MM.1S (cell line): ENCODE measurements around the gene RPL29.

Experiments used
- DNase-seq: peaks from one replicate; pipeline ENCODE4 v3.0.0-alpha.2; 2015
- H2AFZ ChIP-seq: fragments of 300-600 bp; sonication (generic); 2 replicates; pipeline ENCODE4 v1.6.0; 2016; ENCODE audit warnings: antibody characterized with exemption, low read length
- H3F3A ChIP-seq: fragments of 300-600 bp; sonication (generic); 2 replicates; pipeline ENCODE4 v1.6.1; 2016; ENCODE audit warnings: mild to moderate bottlenecking, antibody characterized with exemption, low read length, moderate library complexity, mixed read lengths; ENCODE audit not compliant: insufficient read depth
- H3K27ac ChIP-seq: fragments of 300-600 bp; sonication (generic); 2 replicates; pipeline ENCODE4 v1.5.1; 2016; ENCODE audit warnings: mild to moderate bottlenecking, low read length
- H3K27me3 ChIP-seq: fragments of 300-600 bp; sonication (generic); replicated peaks from 2 replicates; pipeline ENCODE4 v1.6.0; 2016; ENCODE audit warnings: low read length; ENCODE audit not compliant: insufficient read depth
- H3K36me3 ChIP-seq: fragments of 300-600 bp; sonication (generic); replicated peaks from 2 replicates; pipeline ENCODE4 v1.6.1; 2016; ENCODE audit warnings: mild to moderate bottlenecking, low read length, mixed read lengths; ENCODE audit not compliant: insufficient read depth
- H3K4me1 ChIP-seq: fragments of 300-600 bp; sonication (generic); 2 replicates; pipeline ENCODE4 v1.6.1; 2016; ENCODE audit warnings: low read length, mixed read lengths
- H3K4me2 ChIP-seq: fragments of 300-600 bp; sonication (generic); 2 replicates; pipeline ENCODE4 v1.6.0; 2016; ENCODE audit warnings: low read depth, low read length
- H3K4me3 ChIP-seq: fragments of 300-600 bp; sonication (generic); 2 replicates; pipeline ENCODE4 v1.5.1; 2016; ENCODE audit warnings: low read length, mixed read lengths
- H3K79me2 ChIP-seq: fragments of 300-600 bp; sonication (generic); 2 replicates; pipeline ENCODE4 v1.6.1; 2016; ENCODE audit warnings: mixed run types, low read length, mixed read lengths
- H3K9ac ChIP-seq: fragments of 300-600 bp; sonication (generic); 2 replicates; pipeline ENCODE4 v1.6.1; 2016; ENCODE audit warnings: low read length, mixed read lengths
- H3K9me2 ChIP-seq: fragments of 300-600 bp; sonication (generic); replicated peaks from 2 replicates; pipeline ENCODE4 v1.6.1; 2016; ENCODE audit warnings: mild to moderate bottlenecking, low read length, mixed read lengths; ENCODE audit not compliant: insufficient read depth
- H3K9me3 ChIP-seq: fragments of 300-600 bp; sonication (generic); replicated peaks from 2 replicates; pipeline ENCODE4 v1.6.1; 2016; ENCODE audit warnings: mild to moderate bottlenecking, low read length, mixed read lengths; ENCODE audit not compliant: insufficient read depth
- H4K20me1 ChIP-seq: fragments of 300-600 bp; sonication (generic); 2 replicates; pipeline ENCODE4 v1.6.1; 2016; ENCODE audit warnings: mild to moderate bottlenecking, low read length, moderate library complexity, mixed read lengths; ENCODE audit not compliant: insufficient read depth
- EZH2 ChIP-seq: fragments of 300-600 bp; sonication (generic); optimal IDR thresholded peaks from 2 replicates; pipeline ENCODE3; 2017; ENCODE audit warnings: low read depth, mild to moderate bottlenecking, antibody characterized with exemption, low read length, mixed read lengths
- EZH2phosphoT487 ChIP-seq: fragments of 300-600 bp; sonication (generic); IDR thresholded peaks from 2 replicates; pipeline ENCODE4 v1.6.1; 2018; ENCODE audit warnings: antibody characterized with exemption, low read length
- TF ChIP-seq, protein P1 (sequence below): fragments of 300-600 bp; sonication (generic); IDR thresholded peaks from 2 replicates; pipeline ENCODE4 v1.5.1; 2016; ENCODE audit warnings: antibody characterized with exemption, low read length, mixed read lengths

Gene RPL29

GRCh38 chr3:51966922-51967383 is 28.7 kb downstream of the RPL29 start:
- no peak overlapping the region for H3K27ac ChIP-seq

DNA sequence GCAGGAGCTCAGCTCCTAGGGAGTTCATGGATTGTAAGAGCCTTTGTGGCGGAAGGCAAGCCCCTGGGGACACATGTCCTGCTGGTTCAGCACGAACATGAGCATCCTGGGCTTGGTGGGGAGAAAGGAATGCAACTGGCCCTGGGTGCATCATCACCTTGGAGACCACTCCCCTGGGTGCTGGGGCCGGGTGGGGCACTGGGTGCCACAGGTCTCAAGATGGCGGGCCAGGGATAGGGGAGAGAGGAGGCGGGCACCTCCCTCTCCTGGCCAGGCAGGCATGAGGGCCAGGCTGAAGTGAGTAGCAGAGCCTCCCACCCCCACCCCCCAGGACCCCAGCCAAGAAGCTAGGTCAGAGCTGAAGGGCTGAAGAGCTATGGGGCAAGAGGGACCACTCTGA is 29.2 kb downstream of the RPL29 start:
- Histone ChIP-seq H3K9me2 (no peaks in the 10 kb centered on the region), H3K79me2 (no peaks in the 10 kb centered on the region), H3K36me3 (no peaks in the 10 kb centered on the region), H3K27me3 (no peaks in the 10 kb centered on the region), H3K9me3 (no peaks in the 10 kb centered on the region), H3K4me2 (peak overlapping the region; percentile 80), H3K4me1 (0 out of 2 replicates have a peak, but pooled peaks cover 4% of the 10 kb centered on the region), H2AFZ (peak overlapping the region; percentile 85; the same call in 1 of the 2 replicates), H3K4me3 (peak overlapping the region; percentile 69), H3K27ac (no peak overlapping the region), H3F3A (peaks cover 3% of the 10 kb centered on the region; the same call in 1 of the 2 replicates), H3K9ac (peak overlapping the region; percentile 63; the same call in 1 of the 2 replicates), H4K20me1 (no peaks in the 10 kb centered on the region)
- no peak for DNase-seq
- TF ChIP-seq EZH2, result no peak
- no peak for TF ChIP-seq EZH2phosphoT487
- TF ChIP-seq, protein P1, sequence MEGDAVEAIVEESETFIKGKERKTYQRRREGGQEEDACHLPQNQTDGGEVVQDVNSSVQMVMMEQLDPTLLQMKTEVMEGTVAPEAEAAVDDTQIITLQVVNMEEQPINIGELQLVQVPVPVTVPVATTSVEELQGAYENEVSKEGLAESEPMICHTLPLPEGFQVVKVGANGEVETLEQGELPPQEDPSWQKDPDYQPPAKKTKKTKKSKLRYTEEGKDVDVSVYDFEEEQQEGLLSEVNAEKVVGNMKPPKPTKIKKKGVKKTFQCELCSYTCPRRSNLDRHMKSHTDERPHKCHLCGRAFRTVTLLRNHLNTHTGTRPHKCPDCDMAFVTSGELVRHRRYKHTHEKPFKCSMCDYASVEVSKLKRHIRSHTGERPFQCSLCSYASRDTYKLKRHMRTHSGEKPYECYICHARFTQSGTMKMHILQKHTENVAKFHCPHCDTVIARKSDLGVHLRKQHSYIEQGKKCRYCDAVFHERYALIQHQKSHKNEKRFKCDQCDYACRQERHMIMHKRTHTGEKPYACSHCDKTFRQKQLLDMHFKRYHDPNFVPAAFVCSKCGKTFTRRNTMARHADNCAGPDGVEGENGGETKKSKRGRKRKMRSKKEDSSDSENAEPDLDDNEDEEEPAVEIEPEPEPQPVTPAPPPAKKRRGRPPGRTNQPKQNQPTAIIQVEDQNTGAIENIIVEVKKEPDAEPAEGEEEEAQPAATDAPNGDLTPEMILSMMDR, result no peak

More at GRCh38 chr3:51966922-51967383, 28.7 kb downstream of the RPL29 start:
- H4K20me1 ChIP-seq, result no peaks in the 10 kb centered on the region
- H3K4me2 ChIP-seq, result peak overlapping the region; percentile 80
- DNase-seq, result no peak
- peak overlapping the region; percentile 63; the same call in 1 of the 2 replicates for H3K9ac ChIP-seq
- H3K4me3 ChIP-seq, result peak overlapping the region; percentile 69
- H3K36me3 ChIP-seq, result no peaks in the 10 kb centered on the region
- no peaks in the 10 kb centered on the region for H3K9me2 ChIP-seq
- H3K4me1 ChIP-seq, result 0 out of 2 replicates have a peak, but pooled peaks cover 4% of the 10 kb centered on the region
- peaks cover 3% of the 10 kb centered on the region; the same call in 1 of the 2 replicates for H3F3A ChIP-seq
- TF ChIP-seq EZH2phosphoT487 (no peak), EZH2 (no peak)
- TF ChIP-seq, protein P1, result no peak
- H3K79me2 ChIP-seq, result no peaks in the 10 kb centered on the region
- H3K9me3 ChIP-seq, result no peaks in the 10 kb centered on the region
- H2AFZ ChIP-seq, result peak overlapping the region; percentile 85
- no peaks in the 10 kb centered on the region for H3K27me3 ChIP-seq

DNA sequence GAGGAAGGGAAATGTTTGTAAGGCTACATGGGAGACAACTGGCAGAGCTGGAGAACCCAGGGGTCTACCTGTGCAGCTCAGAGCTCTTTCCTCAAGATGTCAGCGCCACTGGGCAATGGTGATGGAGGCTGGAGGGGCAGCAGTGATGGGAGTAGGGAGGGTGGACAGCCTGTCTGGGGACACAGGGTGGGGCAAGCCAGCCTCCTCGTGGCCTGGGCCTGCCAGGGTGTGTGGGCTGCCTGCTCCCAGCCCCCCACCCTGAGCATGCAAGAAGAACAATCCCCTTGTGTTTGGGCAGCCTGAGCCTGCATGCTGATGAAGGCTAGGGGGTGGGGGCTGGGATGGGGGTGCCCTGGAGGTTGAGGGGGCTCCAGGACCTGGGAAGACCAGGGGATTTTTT is 29.7 kb downstream of the RPL29 start:
- H3K9ac ChIP-seq, result no peak overlapping the region
- 0 out of 2 replicates have a peak, but pooled peaks cover 4% of the 10 kb centered on the region for H3K4me1 ChIP-seq
- H3K4me3 ChIP-seq, result no peak overlapping the region
- no peak overlapping the region for H2AFZ ChIP-seq
- H3K4me2 ChIP-seq, result no peak overlapping the region
- H4K20me1 ChIP-seq, result no peaks in the 10 kb centered on the region
- H3K9me2 ChIP-seq, result no peaks in the 10 kb centered on the region
- DNase-seq, result no peak
- TF ChIP-seq EZH2 (no peak), EZH2phosphoT487 (no peak)
- TF ChIP-seq, protein P1, result no peak
- peaks cover 3% of the 10 kb centered on the region; the same call in 1 of the 2 replicates for H3F3A ChIP-seq
- no peak overlapping the region for H3K27ac ChIP-seq
- H3K9me3 ChIP-seq, result no peaks in the 10 kb centered on the region
- H3K36me3 ChIP-seq, result no peaks in the 10 kb centered on the region
- H3K79me2 ChIP-seq, result no peaks in the 10 kb centered on the region
- H3K27me3 ChIP-seq, result no peaks in the 10 kb centered on the region
